HCT116 (cell line): ENCODE measurements around the gene PDE6B. TPM values are rescaled to one million over a fixed set of nuclear protein-coding genes. Genes with fewer than 3 reads are reported as not detected.

Experiments used
- ATAC-seq: fragments of 200-7000 bp; cut with Tn5 transposase; 2 replicates; pipeline ENCODE4 v1.9.1; 2020; ENCODE audit warnings: mild to moderate bottlenecking, moderate library complexity
- BruUV-seq: library from RNA; stranded (reverse); fragments of 400-500 nt; replicated peaks from 2 replicates; lab custom pipeline; 2021; lab: Mats Ljungman, UMichigan
- CTCF ChIA-PET: fragments of 300-600 bp; sonication (Branson Sonifier 250); formaldehyde crosslinking; loops from one replicate; lab custom pipeline; 2021; ENCODE audit warnings: antibody characterized with exemption; lab: Charles Lee
- POLR2A ChIA-PET: fragments of 300-600, 350-600 bp; sonication (Branson Sonifier 250); formaldehyde crosslinking; loops from one replicate; lab custom pipeline; 2021; ENCODE audit warnings: antibody characterized with exemption; lab: Charles Lee
- RAD21 ChIA-PET, 2 experiments: fragments of 300-600 bp; sonication (Branson Sonifier 250); formaldehyde crosslinking; loops; one replicate each; lab custom pipeline; 2023; ENCODE audit warnings: low total read pairs in 2 of 2; ENCODE audit not compliant: uncharacterized antibody in 2 of 2, unreplicated experiment in 2 of 2, low non-redundant PET in 1 of 2; lab: Charles Lee
- DNase-seq: peaks from one replicate; pipeline ENCODE4 v3.0.0-alpha.2; 2010; ENCODE audit warnings: low read depth, low spot score
- H2AFZ ChIP-seq: fragments of 200-600 bp; shearing (Covaris generic), sonication (generic); 2 replicates; pipeline ENCODE4 v1.6.1; 2017; ENCODE audit warnings: low read depth, mixed run types, mixed read lengths, antibody characterized with exemption, low read length; ENCODE audit not compliant: poor library complexity, severe bottlenecking
- H3K27ac ChIP-seq: 2 replicates; pipeline ENCODE4 v1.5.1; 2012; ENCODE audit warnings: low read depth, low read length
- H3K27me3 ChIP-seq: fragments of 200-600 bp; sonication (generic); 2 replicates; pipeline ENCODE4 v1.6.1; 2016; ENCODE audit warnings: mixed run types, low read length, mixed read lengths; ENCODE audit not compliant: insufficient read depth
- H3K36me3 ChIP-seq, 2 experiments: fragments of 200-500 bp in 1 of 2; fragments of 200-600 bp in 1 of 2; sonication (Bioruptor generic) in 1 of 2; sonication (generic) in 1 of 2; 2 replicates each; pipeline versions ENCODE4 v1.5.1 to v1.6.1; 2014 to 2016; ENCODE audit warnings: low read length in 2 of 2, inconsistent platforms in 1 of 2, mixed read lengths in 1 of 2, mixed run types in 1 of 2; ENCODE audit not compliant: insufficient read depth in 2 of 2, control insufficient read depth in 1 of 2
- H3K4me1 ChIP-seq, 2 experiments: fragments of 200-600 bp in 1 of 2; sonication (generic) in 1 of 2; 2 replicates each; pipeline versions ENCODE4 v1.5.1 to v1.6.1; 2012 to 2017; ENCODE audit warnings: low read length in 2 of 2, inconsistent platforms in 1 of 2, mild to moderate bottlenecking in 1 of 2, mixed read lengths in 1 of 2, mixed run types in 1 of 2, moderate library complexity in 1 of 2; ENCODE audit not compliant: insufficient read depth in 2 of 2, control insufficient read depth in 1 of 2
- H3K4me2 ChIP-seq: fragments of 200-600 bp; sonication (generic); 2 replicates; pipeline ENCODE4 v1.6.1; 2017; ENCODE audit warnings: mixed run types, low read length, mixed read lengths
- H3K4me3 ChIP-seq, 2 experiments: fragments of 200-600 bp in 1 of 2; sonication (generic) in 1 of 2; replicated peaks in 1 of 2; 2 replicates each; pipeline ENCODE4 v1.5.1; 2011 to 2016; ENCODE audit warnings: low read length in 2 of 2, control low read depth in 1 of 2, low read depth in 1 of 2, mild to moderate bottlenecking in 1 of 2, mixed read lengths in 1 of 2, mixed run types in 1 of 2
- H3K79me2 ChIP-seq: fragments of 200-600 bp; sonication (generic); 2 replicates; pipeline ENCODE4 v1.6.1; 2017; ENCODE audit warnings: mild to moderate bottlenecking, mixed run types, low read length, moderate library complexity, mixed read lengths; ENCODE audit not compliant: insufficient read depth
- H3K9ac ChIP-seq: fragments of 200-600 bp; sonication (generic); 2 replicates; pipeline ENCODE4 v1.6.1; 2016; ENCODE audit warnings: low read length, mixed read lengths
- H3K9me2 ChIP-seq: fragments of 200-600 bp; sonication (generic), shearing (Covaris generic); 2 replicates; pipeline ENCODE4 v1.6.1; 2017; ENCODE audit warnings: mixed run types, mild to moderate bottlenecking, moderate library complexity; ENCODE audit not compliant: insufficient read depth
- H3K9me3 ChIP-seq, 2 experiments: fragments of 200-500 bp in 1 of 2; fragments of 200-600 bp in 1 of 2; sonication (Bioruptor generic) in 1 of 2; sonication (generic) in 1 of 2; 2 replicates each; pipeline ENCODE4 v1.6.1; 2014 to 2017; ENCODE audit warnings: low read length in 2 of 2, mixed read lengths in 2 of 2, inconsistent platforms in 1 of 2, low read depth in 1 of 2, mild to moderate bottlenecking in 1 of 2, mixed run types in 1 of 2, moderate library complexity in 1 of 2; ENCODE audit not compliant: control insufficient read depth in 1 of 2, insufficient read depth in 1 of 2
- H4K20me1 ChIP-seq: fragments of 200-600 bp; sonication (generic), shearing (Covaris generic); 2 replicates; pipeline ENCODE4 v1.6.1; 2017; ENCODE audit warnings: mixed run types, mild to moderate bottlenecking, moderate library complexity; ENCODE audit not compliant: insufficient read depth
- ATF3 ChIP-seq: IDR thresholded peaks from 2 replicates; pipeline ENCODE4 v1.6.1; 2012
- CEBPB ChIP-seq: IDR thresholded peaks from 2 replicates; pipeline ENCODE4 v1.6.1; 2012; ENCODE audit warnings: low read depth
- EGR1 ChIP-seq: IDR thresholded peaks from 2 replicates; pipeline ENCODE4 v1.6.1; 2012; ENCODE audit warnings: low read depth
- ELF1 ChIP-seq: IDR thresholded peaks from 2 replicates; pipeline ENCODE4 v1.6.1; 2012; ENCODE audit warnings: low read depth, borderline replicate concordance
- EZH2 ChIP-seq: fragments of 200-600 bp; sonication (generic); IDR thresholded peaks from 2 replicates; pipeline ENCODE4 v1.6.1; 2017; ENCODE audit warnings: antibody characterized with exemption, mixed run types
- EZH2phosphoT487 ChIP-seq: fragments of 200-600 bp; IDR thresholded peaks from 2 replicates; pipeline ENCODE4 v1.6.1; 2018; ENCODE audit warnings: antibody characterized with exemption, borderline replicate concordance
- FOSL1 ChIP-seq: IDR thresholded peaks from 2 replicates; pipeline ENCODE4 v1.6.1; 2012; ENCODE audit warnings: low read depth
- JUND ChIP-seq: IDR thresholded peaks from 2 replicates; pipeline ENCODE4 v1.6.1; 2012
- POLR2A ChIP-seq: IDR thresholded peaks from 2 replicates; pipeline ENCODE4 v1.7.0; 2011; ENCODE audit warnings: borderline replicate concordance; ENCODE audit not compliant: insufficient read depth, insufficient read length; ENCODE audit errors: extremely low read depth
- POLR2AphosphoS5 ChIP-seq: IDR thresholded peaks from 2 replicates; pipeline ENCODE4 v1.6.1; 2011; ENCODE audit warnings: mild to moderate bottlenecking, low read depth, low read length, moderate library complexity
- RAD21 ChIP-seq: IDR thresholded peaks from 2 replicates; pipeline ENCODE4 v1.6.1; 2012; ENCODE audit warnings: low read depth, mild to moderate bottlenecking
- YY1 ChIP-seq: IDR thresholded peaks from 2 replicates; pipeline ENCODE4 v1.6.1; 2011; ENCODE audit warnings: low read length, low read depth, moderate library complexity, mild to moderate bottlenecking; ENCODE audit not compliant: insufficient replicate concordance; ENCODE audit errors: extremely low read depth
- ZNF274 ChIP-seq: fragments of 200-500 bp; sonication (Bioruptor generic); IDR thresholded peaks from 2 replicates; pipeline ENCODE4 v1.6.1; 2014; ENCODE audit warnings: mild to moderate bottlenecking, low read depth, low read length, inconsistent platforms
- intact Hi-C: fragments of 100-400 bp; cut with micrococcal nuclease; formaldehyde crosslinking; loops from 2 replicates; pipeline ENCODE4 v1.10.0; 2022
- total RNA-seq: library from RNA; stranded (reverse); gene quantifications from one replicate; pipeline ENCODE4 v1.2.1, GENCODE V29; 2021; ENCODE audit not compliant: unreplicated experiment
- TF ChIP-seq, protein P1 (sequence below): IDR thresholded peaks from 2 replicates; pipeline ENCODE4 v1.6.1; 2012; ENCODE audit warnings: low read depth

PDE6B gene
- total RNA-seq, 1 experiment from 2014 or later, result not detected

GRCh38 chr4:678331-679103 is 53.1 kb downstream of the PDE6B start (continued):
- TF ChIP-seq ATF3, result no peak
- TF ChIP-seq, all 23 proteins: peak for 0

DNA sequence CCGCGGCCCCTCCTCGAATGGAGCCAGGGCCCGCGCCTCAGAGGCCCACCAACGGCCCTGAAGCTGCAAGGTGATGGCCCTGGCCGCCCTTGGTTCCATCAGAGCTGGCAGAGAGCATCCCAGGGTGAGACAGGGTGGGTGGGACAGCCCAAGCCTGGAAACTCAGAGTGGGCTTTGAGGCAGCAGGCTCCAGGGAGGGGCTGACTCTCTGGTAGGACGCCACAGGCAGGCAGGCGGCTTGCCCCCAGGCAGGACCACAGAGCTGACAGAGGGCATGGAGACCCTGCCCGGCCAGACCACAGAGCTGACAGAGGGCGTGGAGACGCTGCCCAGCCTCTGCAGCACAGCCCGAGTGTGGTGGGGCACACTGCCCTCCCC is 53.7 kb downstream of the PDE6B start:
- intact Hi-C loops, result loop anchor here (10.0 kb wide), 1 partner anchor 204 kb away; no protein-coding TSS in a partner anchor
- BruUV-seq, result no TSS peak
- Histone ChIP-seq H3K36me3 (no peaks in the 10 kb centered on the region), H3K27me3 (no peaks in the 10 kb centered on the region), H3K9me2 (no peaks in the 10 kb centered on the region), H3K79me2 (peaks cover 7% of the 10 kb centered on the region; the same call in 1 of the 2 replicates), H3K9ac (no peak overlapping the region), H4K20me1 (no peaks in the 10 kb centered on the region), H3K4me3 (no peak overlapping the region), H3K4me2 (no peak overlapping the region), H3K4me1 (peaks cover 23 to 57% of the 10 kb centered on the region in 2 experiments), H2AFZ (no peak overlapping the region), H3K27ac (no peak overlapping the region), H3K9me3 (no peaks in the 10 kb centered on the region)
- RAD21 ChIA-PET, result no interaction called here
- CTCF ChIA-PET, result no interaction called here
- TF ChIP-seq JUND (no peak), ATF3 (no peak), ELF1 (no peak), ZNF274 (no peak), POLR2A (no peak), POLR2AphosphoS5 (no peak), YY1 (no peak), CEBPB (no peak), EZH2phosphoT487 (no peak), EZH2 (no peak), RAD21 (no peak), EGR1 (no peak), FOSL1 (no peak)
- TF ChIP-seq, protein P1, sequence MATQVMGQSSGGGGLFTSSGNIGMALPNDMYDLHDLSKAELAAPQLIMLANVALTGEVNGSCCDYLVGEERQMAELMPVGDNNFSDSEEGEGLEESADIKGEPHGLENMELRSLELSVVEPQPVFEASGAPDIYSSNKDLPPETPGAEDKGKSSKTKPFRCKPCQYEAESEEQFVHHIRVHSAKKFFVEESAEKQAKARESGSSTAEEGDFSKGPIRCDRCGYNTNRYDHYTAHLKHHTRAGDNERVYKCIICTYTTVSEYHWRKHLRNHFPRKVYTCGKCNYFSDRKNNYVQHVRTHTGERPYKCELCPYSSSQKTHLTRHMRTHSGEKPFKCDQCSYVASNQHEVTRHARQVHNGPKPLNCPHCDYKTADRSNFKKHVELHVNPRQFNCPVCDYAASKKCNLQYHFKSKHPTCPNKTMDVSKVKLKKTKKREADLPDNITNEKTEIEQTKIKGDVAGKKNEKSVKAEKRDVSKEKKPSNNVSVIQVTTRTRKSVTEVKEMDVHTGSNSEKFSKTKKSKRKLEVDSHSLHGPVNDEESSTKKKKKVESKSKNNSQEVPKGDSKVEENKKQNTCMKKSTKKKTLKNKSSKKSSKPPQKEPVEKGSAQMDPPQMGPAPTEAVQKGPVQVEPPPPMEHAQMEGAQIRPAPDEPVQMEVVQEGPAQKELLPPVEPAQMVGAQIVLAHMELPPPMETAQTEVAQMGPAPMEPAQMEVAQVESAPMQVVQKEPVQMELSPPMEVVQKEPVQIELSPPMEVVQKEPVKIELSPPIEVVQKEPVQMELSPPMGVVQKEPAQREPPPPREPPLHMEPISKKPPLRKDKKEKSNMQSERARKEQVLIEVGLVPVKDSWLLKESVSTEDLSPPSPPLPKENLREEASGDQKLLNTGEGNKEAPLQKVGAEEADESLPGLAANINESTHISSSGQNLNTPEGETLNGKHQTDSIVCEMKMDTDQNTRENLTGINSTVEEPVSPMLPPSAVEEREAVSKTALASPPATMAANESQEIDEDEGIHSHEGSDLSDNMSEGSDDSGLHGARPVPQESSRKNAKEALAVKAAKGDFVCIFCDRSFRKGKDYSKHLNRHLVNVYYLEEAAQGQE, result no peak
- DNase-seq (no peak), ATAC-seq (no peak)
- POLR2A ChIA-PET, result no interaction called here
